Measurements from ENCODE around the gene SCCPDH. TPM values are rescaled to one million over a fixed set of nuclear protein-coding genes. Genes with fewer than 3 reads are reported as not detected.

The SCCPDH gene
- total and polyA plus RNA-seq, 2 of the 13 experiments (the other 11 are each of a cell fraction or from before 2014, with no cell fraction given): 36.7 to 62.3 TPM

DNA sequence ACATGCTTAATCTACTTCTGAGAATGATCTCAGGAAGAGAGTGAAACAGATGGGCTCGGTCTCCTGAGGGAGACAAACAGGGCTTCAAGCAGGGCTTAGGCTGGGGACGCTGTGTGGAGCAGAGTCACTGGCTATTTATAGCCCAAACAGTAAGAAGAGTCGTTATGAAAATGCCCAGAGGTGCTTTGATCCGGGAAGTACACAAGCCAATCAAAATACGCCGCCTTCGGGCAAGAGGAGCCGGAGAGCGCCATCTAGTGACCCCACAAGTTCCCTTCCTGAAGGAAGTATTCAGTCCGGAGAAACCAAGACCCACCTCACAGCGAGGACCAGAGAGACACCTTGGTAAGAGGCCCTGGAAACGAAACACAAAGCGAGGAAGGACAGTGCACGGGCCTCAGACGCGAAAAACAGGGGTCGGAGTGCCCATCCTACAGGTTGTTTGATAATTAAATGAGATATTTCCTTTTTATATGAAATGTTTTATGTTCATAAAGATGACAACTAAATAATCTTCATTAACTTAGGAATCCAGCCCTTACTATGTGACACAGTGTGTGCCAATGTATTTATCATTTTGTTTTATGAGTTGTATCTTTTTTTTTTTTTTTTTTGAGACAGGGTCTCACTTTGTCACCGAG lies 25.0 kb upstream of the SCCPDH start (continued):
- TF ChIP-seq, protein P1, sequence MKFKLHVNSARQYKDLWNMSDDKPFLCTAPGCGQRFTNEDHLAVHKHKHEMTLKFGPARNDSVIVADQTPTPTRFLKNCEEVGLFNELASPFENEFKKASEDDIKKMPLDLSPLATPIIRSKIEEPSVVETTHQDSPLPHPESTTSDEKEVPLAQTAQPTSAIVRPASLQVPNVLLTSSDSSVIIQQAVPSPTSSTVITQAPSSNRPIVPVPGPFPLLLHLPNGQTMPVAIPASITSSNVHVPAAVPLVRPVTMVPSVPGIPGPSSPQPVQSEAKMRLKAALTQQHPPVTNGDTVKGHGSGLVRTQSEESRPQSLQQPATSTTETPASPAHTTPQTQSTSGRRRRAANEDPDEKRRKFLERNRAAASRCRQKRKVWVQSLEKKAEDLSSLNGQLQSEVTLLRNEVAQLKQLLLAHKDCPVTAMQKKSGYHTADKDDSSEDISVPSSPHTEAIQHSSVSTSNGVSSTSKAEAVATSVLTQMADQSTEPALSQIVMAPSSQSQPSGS (CRISPR knock-in tag; IDR thresholded peaks at IDR 0.05): no peak
- TF ChIP-seq, protein P2, sequence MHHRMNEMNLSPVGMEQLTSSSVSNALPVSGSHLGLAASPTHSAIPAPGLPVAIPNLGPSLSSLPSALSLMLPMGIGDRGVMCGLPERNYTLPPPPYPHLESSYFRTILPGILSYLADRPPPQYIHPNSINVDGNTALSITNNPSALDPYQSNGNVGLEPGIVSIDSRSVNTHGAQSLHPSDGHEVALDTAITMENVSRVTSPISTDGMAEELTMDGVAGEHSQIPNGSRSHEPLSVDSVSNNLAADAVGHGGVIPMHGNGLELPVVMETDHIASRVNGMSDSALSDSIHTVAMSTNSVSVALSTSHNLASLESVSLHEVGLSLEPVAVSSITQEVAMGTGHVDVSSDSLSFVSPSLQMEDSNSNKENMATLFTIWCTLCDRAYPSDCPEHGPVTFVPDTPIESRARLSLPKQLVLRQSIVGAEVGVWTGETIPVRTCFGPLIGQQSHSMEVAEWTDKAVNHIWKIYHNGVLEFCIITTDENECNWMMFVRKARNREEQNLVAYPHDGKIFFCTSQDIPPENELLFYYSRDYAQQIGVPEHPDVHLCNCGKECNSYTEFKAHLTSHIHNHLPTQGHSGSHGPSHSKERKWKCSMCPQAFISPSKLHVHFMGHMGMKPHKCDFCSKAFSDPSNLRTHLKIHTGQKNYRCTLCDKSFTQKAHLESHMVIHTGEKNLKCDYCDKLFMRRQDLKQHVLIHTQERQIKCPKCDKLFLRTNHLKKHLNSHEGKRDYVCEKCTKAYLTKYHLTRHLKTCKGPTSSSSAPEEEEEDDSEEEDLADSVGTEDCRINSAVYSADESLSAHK (CRISPR knock-in tag; IDR thresholded peaks at IDR 0.05; ENCODE audit: borderline replicate concordance): no peak
- TF ChIP-seq, protein P3, sequence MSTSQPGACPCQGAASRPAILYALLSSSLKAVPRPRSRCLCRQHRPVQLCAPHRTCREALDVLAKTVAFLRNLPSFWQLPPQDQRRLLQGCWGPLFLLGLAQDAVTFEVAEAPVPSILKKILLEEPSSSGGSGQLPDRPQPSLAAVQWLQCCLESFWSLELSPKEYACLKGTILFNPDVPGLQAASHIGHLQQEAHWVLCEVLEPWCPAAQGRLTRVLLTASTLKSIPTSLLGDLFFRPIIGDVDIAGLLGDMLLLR (CRISPR knock-in tag; IDR thresholded peaks at IDR 0.05): no peak
- TF ChIP-seq MTF1 (CRISPR knock-in tag; IDR thresholded peaks at IDR 0.05): no peak
- no peak for TF ChIP-seq MAFG (CRISPR knock-in tag; IDR thresholded peaks at IDR 0.05)
- TF ChIP-seq, protein P4, sequence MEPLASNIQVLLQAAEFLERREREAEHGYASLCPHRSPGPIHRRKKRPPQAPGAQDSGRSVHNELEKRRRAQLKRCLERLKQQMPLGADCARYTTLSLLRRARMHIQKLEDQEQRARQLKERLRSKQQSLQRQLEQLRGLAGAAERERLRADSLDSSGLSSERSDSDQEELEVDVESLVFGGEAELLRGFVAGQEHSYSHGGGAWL (CRISPR knock-in tag; IDR thresholded peaks at IDR 0.05): no peak
- TF ChIP-seq, protein P5, sequence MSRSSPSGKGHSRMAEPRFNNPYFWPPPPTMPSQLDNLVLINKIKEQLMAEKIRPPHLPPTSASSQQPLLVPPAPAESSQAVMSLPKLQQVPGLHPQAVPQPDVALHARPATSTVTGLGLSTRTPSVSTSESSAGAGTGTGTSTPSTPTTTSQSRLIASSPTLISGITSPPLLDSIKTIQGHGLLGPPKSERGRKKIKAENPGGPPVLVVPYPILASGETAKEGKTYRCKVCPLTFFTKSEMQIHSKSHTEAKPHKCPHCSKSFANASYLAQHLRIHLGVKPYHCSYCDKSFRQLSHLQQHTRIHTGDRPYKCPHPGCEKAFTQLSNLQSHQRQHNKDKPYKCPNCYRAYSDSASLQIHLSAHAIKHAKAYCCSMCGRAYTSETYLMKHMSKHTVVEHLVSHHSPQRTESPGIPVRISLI (CRISPR knock-in tag; IDR thresholded peaks at IDR 0.05; ENCODE audit: borderline replicate concordance): no peak
- no peak for TF ChIP-seq NBN (conservative IDR thresholded peaks at IDR 0.05)
- 0 out of 2 replicates have a peak, but pooled peaks have one; percentile 46 for TF ChIP-seq ZNF224 (CRISPR knock-in tag; IDR thresholded peaks at IDR 0.05)
- TF ChIP-seq MZF1 (CRISPR knock-in tag; IDR thresholded peaks at IDR 0.05; ENCODE audit: borderline replicate concordance): no peak
- TF ChIP-seq HNRNPLL (IDR thresholded peaks at IDR 0.05; ENCODE audit: low read depth, low read length, poor library complexity, severe bottlenecking): no peak
- peak; percentile 67; the same call in 1 of the 2 replicates for TF ChIP-seq FOXA3 (CRISPR knock-in tag; IDR thresholded peaks at IDR 0.05)
- TF ChIP-seq ZNF253 (CRISPR knock-in tag; IDR thresholded peaks at IDR 0.05; ENCODE audit: borderline replicate concordance): no peak
- no peak for TF ChIP-seq ZNF441 (CRISPR knock-in tag; IDR thresholded peaks at IDR 0.05; ENCODE audit: borderline replicate concordance)
- no peak for TF ChIP-seq POLR2G (IDR thresholded peaks at IDR 0.05; ENCODE audit: low read depth, low read length)
- TF ChIP-seq, protein P6, sequence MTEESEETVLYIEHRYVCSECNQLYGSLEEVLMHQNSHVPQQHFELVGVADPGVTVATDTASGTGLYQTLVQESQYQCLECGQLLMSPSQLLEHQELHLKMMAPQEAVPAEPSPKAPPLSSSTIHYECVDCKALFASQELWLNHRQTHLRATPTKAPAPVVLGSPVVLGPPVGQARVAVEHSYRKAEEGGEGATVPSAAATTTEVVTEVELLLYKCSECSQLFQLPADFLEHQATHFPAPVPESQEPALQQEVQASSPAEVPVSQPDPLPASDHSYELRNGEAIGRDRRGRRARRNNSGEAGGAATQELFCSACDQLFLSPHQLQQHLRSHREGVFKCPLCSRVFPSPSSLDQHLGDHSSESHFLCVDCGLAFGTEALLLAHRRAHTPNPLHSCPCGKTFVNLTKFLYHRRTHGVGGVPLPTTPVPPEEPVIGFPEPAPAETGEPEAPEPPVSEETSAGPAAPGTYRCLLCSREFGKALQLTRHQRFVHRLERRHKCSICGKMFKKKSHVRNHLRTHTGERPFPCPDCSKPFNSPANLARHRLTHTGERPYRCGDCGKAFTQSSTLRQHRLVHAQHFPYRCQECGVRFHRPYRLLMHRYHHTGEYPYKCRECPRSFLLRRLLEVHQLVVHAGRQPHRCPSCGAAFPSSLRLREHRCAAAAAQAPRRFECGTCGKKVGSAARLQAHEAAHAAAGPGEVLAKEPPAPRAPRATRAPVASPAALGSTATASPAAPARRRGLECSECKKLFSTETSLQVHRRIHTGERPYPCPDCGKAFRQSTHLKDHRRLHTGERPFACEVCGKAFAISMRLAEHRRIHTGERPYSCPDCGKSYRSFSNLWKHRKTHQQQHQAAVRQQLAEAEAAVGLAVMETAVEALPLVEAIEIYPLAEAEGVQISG (CRISPR knock-in tag; IDR thresholded peaks at IDR 0.05): peak; percentile 69
- TF ChIP-seq KDM2A (CRISPR knock-in tag; IDR thresholded peaks at IDR 0.05; ENCODE audit: borderline replicate concordance, low read depth): no peak; the same call in 1 of the 2 replicates
- TF ChIP-seq ZNF430 (CRISPR knock-in tag; IDR thresholded peaks at IDR 0.05): no peak
- TF ChIP-seq SATB2 (CRISPR knock-in tag; IDR thresholded peaks at IDR 0.05): no peak
- no peak for TF ChIP-seq ZNF709 (CRISPR knock-in tag; IDR thresholded peaks at IDR 0.05)
- no peak for TF ChIP-seq ZNF616 (CRISPR knock-in tag; IDR thresholded peaks at IDR 0.05; ENCODE audit: low read depth)

Measured in HepG2 (cell line).